HG02885 (cell line): Measurements from ENCODE around the gene MTA2.
"Not testable (repeated sequence)": the region's sequence is repeated elsewhere in the genome, so short reads cannot be mapped to it uniquely, and the experiment has no call there.

Source experiments
- ATAC-seq: cut with Tn5 transposase; IDR thresholded peaks from one replicate; pipeline ENCODE4 v1.9.1; 2021; ENCODE audit warnings: mild to moderate bottlenecking; ENCODE audit not compliant: unreplicated experiment, poor library complexity

MTA2 gene

GRCh38 chr11:62570903-62571302 is 30.8 kb downstream of the MTA2 start:
- not testable (repeated sequence) for ATAC-seq

DNA sequence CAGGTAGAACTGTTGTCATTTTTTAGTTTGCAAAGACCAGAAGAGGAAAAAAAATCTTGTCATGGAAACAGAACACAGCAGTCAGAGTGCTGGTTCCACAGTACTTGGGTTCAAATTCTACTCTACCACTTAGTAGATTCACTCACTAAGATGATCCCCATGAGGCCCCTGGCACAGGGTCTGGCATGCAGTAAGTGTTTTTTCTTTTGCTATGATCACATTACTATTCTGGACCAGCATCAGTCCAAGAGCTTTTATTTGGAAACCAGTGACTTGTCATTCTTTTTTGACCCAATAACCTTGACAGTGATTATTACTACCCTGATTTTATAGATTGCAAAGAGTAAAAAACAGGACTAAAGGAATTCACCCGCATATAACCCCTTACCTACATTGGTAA is 32.1 kb downstream of the MTA2 start:
- ATAC-seq, result no peak

- no peak for ATAC-seq
Measured at GRCh38 chr11:62567018-62567633, 34.5 kb downstream of the MTA2 start.

DNA sequence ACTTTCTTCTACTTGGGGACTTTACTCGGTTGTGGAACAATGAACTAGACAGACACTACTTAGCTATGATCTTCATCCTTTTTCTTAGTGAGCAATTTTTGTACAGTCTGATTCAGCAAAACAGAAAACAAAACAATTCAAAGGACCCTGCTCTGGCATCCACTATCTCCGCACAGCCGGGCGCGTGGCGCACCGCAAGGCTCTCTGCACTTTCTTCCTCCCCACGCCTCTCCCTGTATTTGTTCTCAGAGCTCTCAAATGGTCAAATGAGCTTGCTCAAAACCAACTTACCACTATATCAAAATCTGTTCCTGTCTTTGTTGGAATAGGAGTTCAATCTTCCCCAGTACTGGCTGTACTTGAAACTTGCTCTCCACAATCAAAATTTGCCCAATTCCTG is 35.4 kb downstream of the MTA2 start:
- ATAC-seq, result no peak

- ATAC-seq, result no peak
Measured at GRCh38 chr11:62565100-62565802, 36.4 kb downstream of the MTA2 start.

- ATAC-seq, result not testable (repeated sequence)
Measured at GRCh38 chr11:62561677-62562230, 39.9 kb downstream of the MTA2 start.

- no peak for ATAC-seq
Measured at GRCh38 chr11:62560566-62561103, 41.0 kb downstream of the MTA2 start.

DNA sequence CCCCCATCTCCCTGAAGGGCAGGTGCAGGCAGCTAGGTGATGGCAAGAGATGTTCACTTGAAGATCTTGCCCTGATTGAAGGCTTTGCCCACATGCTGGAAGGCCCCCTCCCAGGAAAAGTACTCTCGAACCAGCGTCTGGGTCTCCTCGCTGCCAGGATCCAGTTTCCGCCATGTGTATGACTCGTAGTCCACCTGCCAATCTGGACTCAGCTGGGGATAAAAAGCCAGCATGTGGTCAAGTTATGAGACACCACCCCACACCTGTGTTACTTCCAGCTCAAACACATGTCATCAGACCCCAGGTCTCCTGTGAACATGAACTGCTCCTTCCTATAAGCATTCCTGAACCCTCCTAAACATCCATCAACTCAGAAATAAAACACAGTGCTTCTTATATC is 42.0 kb downstream of the MTA2 start:
- ATAC-seq, result not testable (repeated sequence)

DNA sequence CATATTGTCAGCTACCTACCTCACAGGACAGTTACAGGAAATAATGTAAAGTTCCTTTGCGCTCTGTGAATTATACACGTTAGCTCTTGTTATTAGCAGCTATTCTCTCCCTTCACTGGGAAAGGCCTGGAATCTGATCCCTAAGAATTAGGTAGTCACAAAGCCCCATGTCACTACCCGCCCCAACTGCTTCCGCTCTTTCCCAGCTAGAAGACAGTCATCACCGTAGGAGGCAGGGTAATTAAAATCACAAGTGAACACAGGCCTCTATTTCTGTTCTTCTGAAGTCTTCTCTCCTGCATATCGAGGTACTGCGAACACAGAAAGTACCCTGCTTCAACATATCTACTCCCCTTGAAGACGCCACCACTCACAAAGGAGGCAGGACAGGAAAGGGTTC is 42.5 kb downstream of the MTA2 start:
- no peak for ATAC-seq

DNA sequence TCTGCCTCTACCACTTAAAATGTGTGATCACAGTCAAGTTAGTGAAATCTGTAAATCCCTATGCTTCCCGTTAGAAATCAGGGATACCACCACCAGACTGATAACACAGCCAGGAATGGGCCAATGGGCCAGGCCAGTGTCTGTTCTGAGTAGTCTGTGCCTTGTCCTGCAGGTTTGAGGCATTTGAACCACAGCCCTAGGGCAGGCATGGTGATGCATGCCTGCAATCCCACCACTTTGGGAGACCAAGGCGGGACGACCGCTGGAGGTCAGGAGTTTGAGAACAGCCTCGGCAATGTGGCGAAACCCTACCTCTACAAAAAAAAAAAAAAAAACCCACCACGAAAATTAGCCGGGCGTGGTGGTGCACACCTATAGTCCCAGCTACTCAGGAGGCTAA is 43.0 kb downstream of the MTA2 start:
- ATAC-seq, result no peak

DNA sequence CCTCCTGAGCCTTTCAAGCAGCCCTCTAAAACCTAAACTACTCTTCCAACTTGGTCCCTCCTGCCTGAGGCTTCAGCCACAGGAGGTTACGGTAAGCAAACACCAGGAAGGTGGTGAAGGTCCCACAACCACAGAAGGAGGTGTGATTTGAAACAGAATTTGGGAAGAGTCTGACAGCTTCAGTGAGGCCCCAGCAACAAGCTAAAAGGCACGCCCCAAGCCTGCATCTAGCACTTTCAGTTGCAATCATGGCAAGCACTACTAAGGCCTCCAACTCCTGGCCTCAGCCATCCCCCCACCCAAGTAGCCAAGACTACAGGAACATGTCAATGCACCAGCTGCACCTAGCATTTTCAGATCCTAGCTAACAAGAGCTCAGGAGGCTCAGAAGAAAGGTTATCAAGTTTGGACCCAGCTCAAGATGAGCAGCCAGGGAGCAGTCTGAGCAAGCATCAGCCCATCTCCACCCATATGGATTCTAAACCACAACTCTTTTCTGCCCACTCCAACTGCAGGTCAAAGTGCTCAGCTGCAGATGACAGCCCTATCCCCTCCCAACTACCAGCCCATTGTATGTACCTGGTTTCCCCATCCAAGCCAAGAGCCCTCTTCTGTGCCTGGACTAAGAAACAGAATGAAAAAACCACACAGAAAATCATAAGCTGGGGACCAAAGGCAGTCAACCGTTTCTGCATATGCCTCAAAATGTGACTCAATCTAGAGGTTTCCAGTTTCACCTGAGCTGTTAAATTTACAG is 44.6 kb downstream of the MTA2 start:
- ATAC-seq, result peak; percentile 23

DNA sequence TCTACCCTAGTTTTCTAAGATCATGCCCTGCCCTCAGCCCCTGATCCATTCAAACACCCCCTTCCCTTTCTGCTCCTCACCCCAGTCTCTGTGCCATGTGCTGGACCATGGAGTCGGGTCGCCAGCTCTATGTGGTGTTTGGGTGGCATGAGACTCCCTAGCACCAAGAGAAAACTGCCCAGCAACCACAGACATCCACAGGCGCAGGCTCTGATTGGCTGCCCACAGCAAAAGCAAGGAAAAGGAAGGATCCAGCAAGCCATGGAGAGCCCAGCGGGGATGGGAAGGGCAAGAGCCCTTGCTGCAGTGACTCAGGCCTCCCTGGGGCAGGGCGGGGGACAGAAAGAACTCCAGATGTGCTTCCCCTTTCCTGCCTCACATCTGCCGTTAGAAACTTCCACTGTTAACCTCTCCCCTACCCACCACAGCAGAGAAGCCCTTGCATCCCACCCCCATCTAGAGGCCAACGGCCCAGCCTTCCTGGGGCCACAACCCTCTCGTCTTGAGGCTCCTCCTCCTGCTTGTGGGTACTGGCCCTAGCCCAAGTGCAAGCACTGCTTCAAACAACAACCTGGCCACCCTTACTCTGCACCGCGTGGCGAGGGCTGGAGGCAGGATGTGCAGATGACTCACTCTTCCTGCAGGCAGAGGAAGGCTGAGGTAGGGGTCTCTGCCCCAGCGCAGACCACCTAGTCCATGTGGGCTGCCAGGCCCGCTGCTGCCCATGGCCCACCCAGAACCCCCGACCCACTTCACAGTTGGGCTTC is 45.4 kb downstream of the MTA2 start:
- ATAC-seq, result peak; percentile 45

- ATAC-seq, result peak; percentile 30
Measured at GRCh38 chr11:62555464-62556107, 46.1 kb downstream of the MTA2 start.

GRCh38 chr11:62554387-62555167 is 47.1 kb downstream of the MTA2 start:
- ATAC-seq, result no peak

- no peak for ATAC-seq
Measured at GRCh38 chr11:62553839-62554361, 47.8 kb downstream of the MTA2 start.

- no peak for ATAC-seq
Measured at GRCh38 chr11:62553080-62553838, 48.4 kb downstream of the MTA2 start.

DNA sequence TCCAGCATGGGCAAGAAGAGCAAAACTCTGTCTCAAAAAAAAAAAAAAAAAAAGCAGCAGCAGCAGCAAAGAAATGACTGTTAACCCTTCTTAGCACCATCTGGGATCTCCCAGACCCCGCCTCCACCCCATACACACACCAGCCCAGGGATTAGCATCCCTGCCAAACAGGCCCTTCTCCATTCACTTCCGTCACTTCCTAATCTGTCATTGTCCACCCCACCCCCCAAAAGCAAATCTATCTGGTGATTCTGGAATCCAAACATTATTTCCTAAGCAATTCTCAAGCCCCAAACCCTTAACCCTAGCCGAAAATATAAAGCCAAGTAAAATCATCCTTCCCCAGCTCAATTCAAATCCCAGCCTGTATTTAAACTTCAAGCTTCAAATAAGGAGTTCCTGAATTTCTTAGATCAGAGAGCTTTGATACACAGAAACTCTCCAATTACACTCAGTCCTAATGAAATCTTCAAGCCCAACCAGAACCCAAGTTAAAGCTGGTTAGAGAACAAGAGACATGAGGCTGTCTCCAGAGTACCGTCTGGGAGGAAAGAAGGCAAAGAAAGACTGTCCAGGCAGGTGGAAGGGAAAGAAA is 49.1 kb downstream of the MTA2 start:
- ATAC-seq, result no peak

- ATAC-seq, result not testable (repeated sequence)
Measured at GRCh38 chr11:62550478-62550877, 51.2 kb downstream of the MTA2 start.
